Raji (cell line): Measurements from ENCODE around the gene LRRC4B.

Source experiments
- POLR2A ChIP-seq: IDR thresholded peaks from 2 replicates; pipeline ENCODE4 v1.6.1; 2011; ENCODE audit warnings: low read depth, low read length, control low read depth; ENCODE audit not compliant: insufficient read depth

The LRRC4B gene

DNA sequence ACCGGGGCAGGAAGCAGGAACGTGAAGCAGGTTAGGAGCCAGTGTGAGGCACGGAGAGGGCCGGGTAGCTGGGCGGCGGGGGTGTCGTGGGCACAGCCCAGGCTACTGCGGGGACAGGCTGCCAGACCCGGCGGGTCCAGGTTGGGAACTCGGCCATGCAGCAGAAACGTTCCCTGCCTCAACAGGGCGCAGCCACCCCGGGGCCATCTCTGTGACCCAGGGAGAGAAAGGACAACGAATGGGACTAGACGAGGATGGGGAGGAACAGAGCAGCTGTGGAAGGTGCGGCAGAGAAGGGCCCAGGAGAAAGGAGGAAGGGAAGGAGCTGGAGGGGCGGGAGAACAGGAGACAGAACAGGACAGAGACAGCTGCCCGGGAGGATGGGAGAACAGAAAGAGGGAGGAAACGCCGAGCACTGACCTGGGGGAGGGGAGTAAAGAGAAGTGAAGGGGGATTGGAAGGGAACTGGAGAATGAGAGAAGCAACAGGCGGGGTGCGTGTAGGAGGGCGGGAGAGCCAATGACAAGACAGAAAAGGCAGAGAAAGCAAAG is 78.7 kb downstream of the LRRC4B start:
- TF ChIP-seq POLR2A: no peak

DNA sequence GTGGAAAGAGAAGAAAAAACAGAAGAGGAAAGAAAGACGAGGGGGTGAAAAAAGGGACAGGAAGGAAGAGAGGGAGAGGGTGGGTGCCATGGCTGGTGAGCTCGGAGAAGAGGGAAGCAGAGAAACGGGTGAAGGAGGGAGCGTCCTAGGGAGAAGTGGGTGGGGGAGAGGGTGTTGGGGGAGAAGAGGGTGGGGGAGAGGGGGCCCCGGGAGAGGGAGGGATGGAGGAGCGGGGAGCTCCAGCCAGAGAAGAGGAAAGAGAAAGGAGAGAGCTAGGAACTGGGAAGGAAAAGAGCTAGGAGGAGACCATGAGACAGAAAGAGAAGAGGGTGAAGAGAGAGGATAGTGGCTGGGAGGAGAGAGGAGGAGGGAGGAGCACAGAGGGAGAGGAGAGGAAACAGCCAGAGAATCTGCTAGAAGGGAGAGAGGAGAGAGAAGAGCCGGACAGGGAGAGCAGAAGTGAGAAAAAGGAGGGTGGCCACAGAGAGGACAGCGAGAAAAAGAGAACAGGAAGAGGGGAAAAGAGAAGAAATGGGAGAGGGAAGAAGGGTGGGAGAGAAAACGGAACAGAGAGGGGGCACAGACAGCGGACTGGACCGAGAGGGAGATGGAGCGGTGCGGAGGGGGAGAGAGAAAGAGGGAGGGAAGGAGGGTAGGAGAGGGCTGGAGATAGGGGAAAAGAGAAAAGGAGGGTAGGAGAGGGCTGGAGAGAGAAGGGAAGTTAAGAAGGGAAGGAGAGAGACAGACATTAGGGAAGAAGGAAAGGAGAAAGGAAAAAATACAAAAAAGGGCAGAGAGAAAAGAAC is 79.6 kb downstream of the LRRC4B start:
- no peak for TF ChIP-seq POLR2A

DNA sequence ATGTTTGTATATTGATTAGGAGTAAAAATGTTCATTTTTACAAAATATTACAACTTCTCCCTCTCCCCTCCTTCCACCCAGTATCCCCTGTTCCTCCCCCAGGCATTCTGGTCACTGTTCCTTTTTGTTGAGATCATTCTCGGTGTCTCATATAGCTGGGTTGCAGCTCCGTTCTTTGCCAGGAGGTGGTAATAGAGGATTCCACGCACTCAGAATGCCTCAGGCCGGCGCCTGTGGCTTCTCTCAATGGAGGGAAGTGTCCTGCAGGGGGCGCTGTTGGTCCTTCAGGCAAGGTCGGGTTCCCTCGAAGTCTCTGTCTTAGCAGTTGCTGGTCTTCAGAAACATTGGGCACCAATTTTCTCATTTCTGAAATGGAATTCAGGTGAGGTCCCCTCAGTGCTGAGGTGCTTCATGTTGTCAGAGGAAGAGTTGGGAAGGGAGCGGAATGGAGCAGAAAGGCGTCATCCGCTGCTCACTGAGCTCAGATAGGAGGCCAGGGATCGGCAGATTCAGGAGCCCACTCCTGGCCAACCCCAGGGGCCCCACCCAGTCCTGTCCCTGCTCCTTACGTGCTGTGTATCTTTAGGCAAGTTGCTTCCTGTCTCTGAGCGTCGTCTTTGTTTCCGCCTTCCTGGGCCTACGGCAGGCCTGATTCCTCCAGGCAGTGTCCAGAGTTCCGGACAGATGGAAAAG is 81.3 kb downstream of the LRRC4B start:
- TF ChIP-seq POLR2A: no peak

DNA sequence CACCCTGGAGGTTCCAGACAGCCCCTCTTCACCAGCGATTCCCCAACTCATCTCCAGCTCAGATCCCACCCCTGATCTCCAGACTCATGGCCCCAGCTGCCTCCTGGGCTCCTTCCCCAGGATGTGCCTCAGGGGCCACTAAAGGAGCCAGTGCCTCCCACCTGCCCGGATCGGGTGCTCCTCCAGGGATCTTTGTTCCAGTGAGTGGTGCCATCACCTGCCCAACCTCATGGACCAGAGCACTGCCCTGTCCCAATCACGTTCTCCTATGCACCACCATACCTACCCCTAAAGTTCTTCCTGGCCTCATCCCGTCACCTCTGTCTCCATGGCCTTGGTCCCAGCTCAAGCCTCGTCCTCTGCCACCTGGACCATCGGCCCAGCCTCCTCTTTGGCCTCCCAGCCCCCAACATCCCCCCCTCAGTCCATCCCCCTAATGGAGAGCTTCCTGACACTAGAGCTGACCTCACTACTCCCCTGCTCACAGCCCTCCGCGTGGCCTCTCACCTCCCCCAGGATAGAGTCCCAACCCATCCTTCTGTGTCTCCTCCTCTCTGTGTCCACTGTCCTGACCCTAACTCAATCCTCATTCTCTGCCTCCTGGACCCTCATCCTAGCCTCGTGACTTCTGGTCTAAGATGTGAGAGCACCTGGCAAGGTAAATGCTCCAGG is 82.8 kb downstream of the LRRC4B start:
- TF ChIP-seq POLR2A: no peak

DNA sequence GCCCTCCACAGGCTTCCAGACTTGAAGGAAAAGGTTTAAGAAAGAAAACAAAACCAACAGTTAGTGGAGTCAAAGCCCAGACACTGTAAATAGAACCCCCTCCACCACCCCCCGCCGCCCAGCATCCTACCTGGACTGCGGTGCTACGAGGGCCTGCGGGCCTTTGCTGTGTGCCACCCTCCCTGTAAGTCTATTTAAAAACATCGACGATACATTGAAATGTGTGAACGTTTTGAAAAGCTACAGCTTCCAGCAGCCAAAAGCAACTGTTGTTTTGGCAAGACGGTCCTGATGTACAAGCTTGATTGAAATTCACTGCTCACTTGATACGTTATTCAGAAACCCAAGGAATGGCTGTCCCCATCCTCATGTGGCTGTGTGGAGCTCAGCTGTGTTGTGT is 85.3 kb downstream of the LRRC4B start:
- no peak for TF ChIP-seq POLR2A

DNA sequence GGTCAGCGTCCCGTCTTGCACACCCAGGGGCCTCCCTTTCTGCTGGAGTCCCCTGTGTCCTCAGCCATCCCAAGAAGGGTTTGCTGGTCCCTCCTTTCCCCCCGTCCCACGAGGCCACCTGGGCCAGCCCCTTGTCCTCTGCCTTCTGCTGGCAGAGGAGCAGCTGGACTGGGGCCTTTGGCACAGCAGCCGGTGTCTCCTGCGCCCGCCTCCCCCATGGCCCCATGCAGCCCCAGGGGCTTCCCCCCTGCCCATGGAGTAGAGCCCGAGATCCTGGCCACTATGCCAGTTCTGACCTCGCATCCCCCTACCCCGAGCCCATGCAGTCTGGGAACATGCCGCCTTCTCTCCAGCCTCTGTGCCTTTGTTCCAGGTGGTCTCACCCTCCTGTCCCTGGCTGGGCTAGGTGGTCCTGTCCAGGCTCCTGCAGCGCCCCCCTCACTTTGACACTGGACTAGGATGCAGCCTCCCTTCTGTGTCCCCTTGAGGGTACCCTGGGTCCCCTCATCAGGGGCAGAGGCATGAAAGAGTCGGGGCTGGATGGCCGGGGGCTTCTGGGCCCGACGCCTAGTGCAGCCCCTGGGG is 85.9 kb downstream of the LRRC4B start:
- TF ChIP-seq POLR2A: no peak

DNA sequence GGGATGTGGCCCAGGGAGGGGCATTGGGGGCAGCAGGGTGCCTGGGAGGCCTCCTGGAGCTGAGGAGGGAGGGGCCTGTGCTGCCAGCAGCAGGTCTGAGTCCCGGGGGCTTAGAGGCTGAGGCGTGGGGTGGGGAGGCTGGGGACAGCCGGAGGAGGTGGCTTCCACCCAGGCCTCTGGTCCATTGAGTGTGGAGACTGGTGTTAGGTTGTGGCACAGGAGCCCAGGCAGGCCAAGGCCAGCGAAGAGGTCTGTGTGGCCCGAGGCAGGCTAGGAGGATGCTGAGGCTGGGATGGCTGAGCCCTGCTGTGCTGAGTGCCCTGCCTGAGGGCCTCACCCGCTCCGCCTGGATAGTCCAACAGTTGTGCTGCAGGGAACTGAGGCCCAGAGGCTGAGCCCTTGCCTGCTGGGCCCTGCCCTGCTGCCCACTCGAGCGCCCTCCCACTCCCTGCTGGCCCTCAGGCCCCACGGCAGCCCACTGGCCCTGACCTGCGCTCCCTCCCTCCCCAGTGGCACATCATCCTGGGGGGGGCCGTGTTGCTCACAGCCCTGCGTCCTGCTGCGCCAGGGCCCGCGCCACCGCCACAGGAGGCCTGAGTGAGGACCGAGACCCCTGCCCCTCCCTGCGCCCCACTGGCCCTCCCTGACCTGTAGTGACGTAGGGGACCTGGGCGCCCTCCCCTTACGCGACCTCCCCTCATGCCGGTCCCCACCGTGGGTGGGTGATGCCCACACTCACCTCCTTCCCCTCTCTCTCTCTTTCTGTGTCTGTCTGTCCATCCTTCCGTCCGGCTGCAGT is 86.7 kb downstream of the LRRC4B start:
- TF ChIP-seq POLR2A: no peak

DNA sequence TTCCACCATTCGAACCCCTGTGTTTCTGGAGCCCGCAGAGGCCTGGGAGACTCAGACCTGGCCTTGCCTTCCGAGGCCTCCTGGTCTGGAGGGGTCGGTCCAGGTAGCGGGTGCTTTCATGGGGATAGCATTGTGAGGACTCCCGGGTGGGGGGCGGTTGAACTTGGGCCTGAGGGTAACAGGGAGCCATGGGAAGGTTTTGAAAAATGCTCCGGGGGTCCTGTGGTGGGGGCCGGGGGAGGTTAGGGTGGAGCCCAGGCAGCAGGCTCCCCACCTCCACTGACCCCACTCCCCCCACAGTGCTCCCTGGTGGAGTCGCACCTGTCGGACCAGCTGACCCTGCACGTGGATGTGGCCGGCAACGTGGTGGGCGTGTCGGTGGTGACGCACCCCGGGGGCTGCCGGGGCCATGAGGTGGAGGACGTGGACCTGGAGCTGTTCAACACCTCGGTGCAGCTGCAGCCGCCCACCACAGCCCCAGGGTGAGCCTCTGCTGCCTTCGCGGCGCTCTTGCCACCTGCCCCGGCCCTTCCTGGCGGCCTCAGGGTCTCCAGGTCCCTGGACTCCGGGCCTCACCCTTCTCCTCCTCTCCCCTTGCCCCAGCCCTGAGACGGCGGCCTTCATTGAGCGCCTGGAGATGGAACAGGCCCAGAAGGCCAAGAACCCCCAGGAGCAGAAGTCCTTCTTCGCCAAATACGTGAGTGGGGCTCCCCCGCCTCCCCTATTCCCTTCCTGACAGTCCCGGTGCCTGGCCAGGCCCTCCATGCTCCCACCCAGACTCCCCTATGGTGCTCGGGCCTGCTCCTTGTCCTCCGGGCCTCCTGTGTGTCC is 87.7 kb downstream of the LRRC4B start:
- no peak for TF ChIP-seq POLR2A

DNA sequence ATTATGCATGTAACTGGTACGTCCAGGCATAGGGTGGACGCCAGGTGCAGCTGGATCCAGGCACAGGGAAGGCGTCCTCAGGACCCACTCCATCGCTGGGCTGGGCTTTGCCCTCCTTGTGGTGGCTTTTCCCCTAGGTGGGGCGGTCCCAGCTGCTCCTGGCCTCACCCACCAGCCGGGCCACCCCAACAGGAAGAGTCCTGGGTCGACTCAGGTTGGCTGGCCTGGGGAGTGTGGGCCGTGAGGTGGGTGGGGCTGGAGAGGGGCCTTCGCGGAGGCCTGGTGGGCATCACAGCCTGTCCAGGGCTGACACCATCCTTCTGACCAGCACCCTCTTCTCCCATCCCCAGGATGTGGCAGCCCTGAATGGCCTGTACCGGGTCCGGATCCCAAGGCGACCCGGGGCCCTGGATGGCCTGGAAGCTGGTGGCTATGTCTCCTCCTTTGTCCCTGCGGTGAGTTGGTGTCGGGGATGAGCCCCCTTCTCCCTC is 88.4 kb downstream of the LRRC4B start:
- no peak for TF ChIP-seq POLR2A

DNA sequence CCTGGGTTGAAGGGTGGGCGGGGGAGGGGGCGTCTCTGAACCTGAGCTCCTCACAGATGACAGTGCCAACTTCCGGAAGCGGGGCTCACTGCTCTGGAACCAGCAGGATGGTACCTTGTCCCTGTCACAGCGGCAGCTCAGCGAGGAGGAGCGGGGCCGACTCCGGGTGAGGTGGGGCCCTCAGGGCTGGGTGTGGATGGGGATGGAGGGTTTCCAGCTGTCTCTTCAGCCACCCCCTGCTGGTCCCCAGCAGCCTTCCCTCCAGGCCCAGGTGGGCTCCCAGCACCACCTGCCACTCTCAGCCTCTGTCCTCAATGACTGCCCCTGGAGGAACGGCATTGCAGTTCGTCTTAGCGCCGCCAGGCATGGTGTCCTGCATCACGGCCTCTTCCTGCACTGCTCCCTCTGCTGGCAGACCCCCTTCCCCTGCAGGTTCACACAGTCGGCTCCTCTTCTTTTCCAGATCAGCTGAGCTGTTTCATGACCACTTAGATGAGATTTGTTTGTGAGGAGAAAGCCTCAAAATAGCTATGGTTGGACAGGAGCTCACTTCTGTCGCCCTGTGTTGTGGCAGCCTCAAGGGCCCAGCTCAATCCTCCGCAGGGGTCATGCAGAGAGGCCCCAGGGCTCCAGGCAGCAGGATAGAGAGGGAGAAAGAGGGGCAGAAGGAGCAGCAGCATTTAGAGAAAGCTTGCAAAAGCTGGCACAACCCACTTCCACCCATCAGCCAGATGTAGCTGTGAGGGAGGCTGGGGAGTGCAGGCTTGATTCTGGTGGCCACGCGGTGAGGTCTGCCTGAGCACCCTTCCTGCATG is 89.1 kb downstream of the LRRC4B start:
- TF ChIP-seq POLR2A: no peak

DNA sequence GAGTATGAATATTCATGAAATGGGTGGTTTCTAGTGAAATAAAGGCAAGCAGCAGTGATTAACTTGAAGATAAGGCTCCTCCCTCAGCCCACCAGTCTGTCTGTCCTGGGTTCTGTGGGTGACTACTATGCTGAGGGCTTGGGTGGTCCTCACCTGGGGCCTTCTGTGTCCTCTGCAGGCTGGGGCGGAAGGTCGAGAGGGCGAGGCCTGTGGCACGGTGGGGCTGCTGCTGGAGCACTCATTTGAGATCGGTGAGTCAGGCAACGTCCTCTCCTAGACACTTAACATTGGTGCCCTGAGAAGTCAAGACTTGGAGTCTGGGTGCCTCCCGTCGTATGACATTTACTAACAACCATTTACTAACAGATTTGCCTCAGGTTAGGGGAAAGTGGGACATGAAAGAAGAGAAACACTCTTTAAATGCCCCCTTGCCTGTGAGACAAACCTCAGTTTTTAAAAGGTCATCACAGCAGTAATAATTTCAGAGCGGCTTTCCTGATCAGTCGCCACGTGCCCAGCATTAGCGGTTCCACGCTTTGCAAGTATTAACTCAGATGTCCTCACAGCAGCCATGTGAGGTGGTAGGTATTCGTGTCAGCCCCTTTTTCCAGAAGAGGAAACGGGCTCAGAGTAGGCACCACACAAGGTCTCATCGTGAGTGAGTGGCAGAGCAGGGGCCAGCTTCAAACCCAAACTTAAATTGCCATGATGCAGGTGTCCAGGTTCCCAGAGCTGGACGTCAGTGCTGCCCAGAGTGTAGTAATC is 90.3 kb downstream of the LRRC4B start:
- no peak for TF ChIP-seq POLR2A

DNA sequence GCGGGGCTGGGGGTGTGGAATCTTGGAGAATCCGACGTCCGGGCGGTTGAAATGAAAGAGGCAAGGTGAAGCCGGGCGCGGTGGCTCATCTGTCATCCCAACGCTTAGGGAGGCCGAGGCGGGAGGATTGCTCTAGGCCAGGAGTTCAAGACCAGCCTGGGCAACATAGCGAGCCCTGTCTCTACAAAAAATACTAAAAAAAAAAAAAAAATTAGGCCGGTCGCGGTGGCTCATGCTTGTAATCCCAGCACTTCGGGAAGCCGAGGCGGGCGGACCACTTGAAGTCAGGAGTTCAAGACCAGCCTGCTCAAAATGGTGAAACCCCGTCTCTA is 91.4 kb downstream of the LRRC4B start:
- no peak for TF ChIP-seq POLR2A
